Neural progenitor cell (in vitro differentiated cells): ENCODE results near the gene KLRC2. TPM values are rescaled to one million over a fixed set of nuclear protein-coding genes. Genes with fewer than 3 reads are reported as not detected.

Experiments
- DNase-seq: peaks from one replicate; pipeline ENCODE4 v3.0.0-alpha.2; 2016; ENCODE audit warnings: low spot score
- H2AFZ ChIP-seq: fragments of 200-600 bp; sonication (generic); replicated peaks from 2 replicates; pipeline ENCODE4 v1.6.1; 2016; ENCODE audit warnings: antibody characterized with exemption
- H3F3A ChIP-seq: fragments of 200-600 bp; sonication (generic); 2 replicates; pipeline ENCODE4 v1.6.1; 2016; ENCODE audit warnings: antibody characterized with exemption, low read depth
- H3K27ac ChIP-seq: fragments of 200-600 bp; sonication (generic); 2 replicates; pipeline ENCODE4 v1.5.1; 2016; ENCODE audit warnings: mild to moderate bottlenecking
- H3K27me3 ChIP-seq: fragments of 200-600 bp; sonication (generic); 2 replicates; pipeline ENCODE4 v1.6.1; 2016; ENCODE audit warnings: mild to moderate bottlenecking, moderate library complexity
- H3K36me3 ChIP-seq: fragments of 200-600 bp; sonication (generic); 2 replicates; pipeline ENCODE4 v1.5.1; 2016
- H3K4me1 ChIP-seq: fragments of 200-600 bp; sonication (generic); 2 replicates; pipeline ENCODE4 v1.6.1; 2016; ENCODE audit warnings: mixed run types
- H3K4me2 ChIP-seq: fragments of 200-600 bp; sonication (generic); 2 replicates; pipeline ENCODE4 v1.6.1; 2016
- H3K4me3 ChIP-seq: fragments of 200-600 bp; sonication (generic); 2 replicates; pipeline ENCODE4 v1.5.1; 2016
- H3K79me2 ChIP-seq: fragments of 200-600 bp; sonication (generic); 2 replicates; pipeline ENCODE4 v1.6.1; 2016; ENCODE audit warnings: low read depth
- H3K9ac ChIP-seq: fragments of 200-600 bp; sonication (generic); 2 replicates; pipeline ENCODE4 v1.6.1; 2016
- H3K9me3 ChIP-seq: fragments of 200-600 bp; sonication (generic); 2 replicates; pipeline ENCODE4 v1.5.1; 2016; ENCODE audit warnings: low read depth
- H4K20me1 ChIP-seq: fragments of 200-600 bp; sonication (generic); 2 replicates; pipeline ENCODE4 v1.6.1; 2016; ENCODE audit warnings: low read depth
- H3K27ac Mint-ChIP-seq: 3 replicates; pipeline ENCODE4 v1.8.0; 2021; ENCODE audit warnings: mixed read lengths
- H3K27me3 Mint-ChIP-seq: 2 replicates; pipeline ENCODE4 v1.8.0; 2022; ENCODE audit warnings: low read depth, mild to moderate bottlenecking, inconsistent platforms, moderate library complexity, mixed read lengths; ENCODE audit not compliant: insufficient read depth
- H3K36me3 Mint-ChIP-seq: 3 replicates; pipeline ENCODE4 v1.8.0; 2021; ENCODE audit warnings: mixed read lengths
- H3K4me1 Mint-ChIP-seq: 3 replicates; pipeline ENCODE4 v1.8.0; 2021; ENCODE audit warnings: mixed read lengths
- H3K4me3 Mint-ChIP-seq: 3 replicates; pipeline ENCODE4 v1.8.0; 2021; ENCODE audit warnings: mild to moderate bottlenecking, moderate library complexity, mixed read lengths
- H3K9me3 Mint-ChIP-seq: 3 replicates; pipeline ENCODE4 v1.8.0; 2020; ENCODE audit warnings: mixed read lengths
- CTCF ChIP-seq: fragments of 200-600 bp; sonication (generic); IDR thresholded peaks from 2 replicates; pipeline ENCODE4 v1.5.1; 2017; ENCODE audit warnings: antibody characterized with exemption, mild to moderate bottlenecking
- EZH2 ChIP-seq: fragments of 200-600 bp; sonication (generic); IDR thresholded peaks from 2 replicates; pipeline ENCODE4 v1.6.1; 2017; ENCODE audit warnings: antibody characterized with exemption, mild to moderate bottlenecking, moderate library complexity
- EZH2phosphoT487 ChIP-seq: fragments of 200-600 bp; sonication (generic); IDR thresholded peaks from 2 replicates; pipeline ENCODE4 v1.6.1; 2017; ENCODE audit warnings: antibody characterized with exemption
- total RNA-seq: library from RNA; depleted of rRNA; stranded (reverse); fragments of >200 nt; gene quantifications from 2 replicates; pipeline ENCODE4 v1.2.3, GENCODE V29; 2015; ENCODE audit warnings: low replicate concordance

KLRC2 gene
- total RNA-seq, 1 donor from 2014 or later: not detected

GRCh38 chr12:10408842-10409241 lies 27.0 kb downstream of the KLRC2 start:
- TF ChIP-seq CTCF: no peak
- TF ChIP-seq EZH2: no peak
- TF ChIP-seq EZH2phosphoT487: no peak
- Mint-ChIP-seq H3K9me3 (no peaks in the 10 kb centered on the region), H3K27me3 (no peaks in the 10 kb centered on the region), H3K4me3 (no peak overlapping the region), H3K4me1 (no peaks in the 10 kb centered on the region), H3K27ac (peak overlapping the region; percentile 33), H3K36me3 (no peaks in the 10 kb centered on the region)
- Histone ChIP-seq H3K27me3 (no peaks in the 10 kb centered on the region), H2AFZ (no peak overlapping the region), H3K79me2 (no peaks in the 10 kb centered on the region), H4K20me1 (no peaks in the 10 kb centered on the region), H3K4me3 (no peak overlapping the region), H3K9me3 (no peaks in the 10 kb centered on the region), H3K4me1 (no peaks in the 10 kb centered on the region), H3F3A (no peaks in the 10 kb centered on the region), H3K27ac (no peak overlapping the region), H3K9ac (no peak overlapping the region), H3K36me3 (no peaks in the 10 kb centered on the region), H3K4me2 (no peak overlapping the region)
- no peak for DNase-seq

- Mint-ChIP-seq H3K27me3 (no peaks in the 10 kb centered on the region), H3K9me3 (no peaks in the 10 kb centered on the region), H3K4me3 (no peak overlapping the region), H3K36me3 (no peaks in the 10 kb centered on the region), H3K4me1 (no peaks in the 10 kb centered on the region), H3K27ac (no peak overlapping the region)
- H3K4me1 ChIP-seq: no peaks in the 10 kb centered on the region
- H3K27ac ChIP-seq: no peak overlapping the region
- H3K79me2 ChIP-seq: no peaks in the 10 kb centered on the region
- H3K36me3 ChIP-seq: no peaks in the 10 kb centered on the region
- no peak overlapping the region for H3K4me3 ChIP-seq
- no peaks in the 10 kb centered on the region for H3K27me3 ChIP-seq
- DNase-seq: no peak
- peak overlapping the region; percentile 47 for H2AFZ ChIP-seq
- no peaks in the 10 kb centered on the region for H3K9me3 ChIP-seq
- H3K9ac ChIP-seq: no peak overlapping the region
- H3K4me2 ChIP-seq: no peak overlapping the region
- TF ChIP-seq EZH2phosphoT487 (no peak), CTCF (no peak), EZH2 (no peak)
- H4K20me1 ChIP-seq: no peaks in the 10 kb centered on the region
- no peaks in the 10 kb centered on the region for H3F3A ChIP-seq
Measured at GRCh38 chr12:10406725-10407124, 29.1 kb downstream of the KLRC2 start.

GRCh38 chr12:10405294-10405693 lies 30.5 kb downstream of the KLRC2 start:
- Histone ChIP-seq H3K4me3 (no peak overlapping the region), H3K4me1 (no peaks in the 10 kb centered on the region), H3K4me2 (no peak overlapping the region), H3F3A (no peaks in the 10 kb centered on the region), H3K79me2 (no peaks in the 10 kb centered on the region), H3K9ac (no peak overlapping the region), H3K27ac (no peak overlapping the region), H4K20me1 (no peaks in the 10 kb centered on the region), H2AFZ (no peak overlapping the region), H3K36me3 (no peaks in the 10 kb centered on the region), H3K27me3 (no peaks in the 10 kb centered on the region), H3K9me3 (no peaks in the 10 kb centered on the region)
- no peak for TF ChIP-seq CTCF
- no peak for TF ChIP-seq EZH2phosphoT487
- no peak for TF ChIP-seq EZH2
- Mint-ChIP-seq H3K9me3 (no peaks in the 10 kb centered on the region), H3K36me3 (no peaks in the 10 kb centered on the region), H3K27me3 (no peaks in the 10 kb centered on the region), H3K4me3 (no peak overlapping the region), H3K4me1 (no peaks in the 10 kb centered on the region), H3K27ac (no peak overlapping the region)
- DNase-seq: no peak
